Effector memory CD8-positive, alpha-beta T cell (primary cell): ENCODE data around the gene KRTAP9-7.
A peak's percentile ranks its signal among the peaks of the same experiment; 100 is the strongest.

Experiments used
- ATAC-seq: fragments of 150-1000 bp; cut with Tn5 transposase; replicated peaks from 2 replicates; pipeline ENCODE4 v1.10.0; 2021; ENCODE audit warnings: mild to moderate bottlenecking, moderate library complexity
- DNase-seq, 3 experiments: peaks; one replicate each; pipeline ENCODE4 v3.0.0; 2021
- H3K27ac Mint-ChIP-seq, 2 donors: one replicate each; pipeline ENCODE4 v1.8.0; 2022; ENCODE audit warnings: mild to moderate bottlenecking in 2 of 2, mixed read lengths in 2 of 2, moderate library complexity in 2 of 2
- H3K27me3 Mint-ChIP-seq, 2 donors: one replicate each; pipeline ENCODE4 v1.8.0; 2022; ENCODE audit warnings: mixed read lengths in 2 of 2
- H3K36me3 Mint-ChIP-seq: one replicate; pipeline ENCODE4 v1.8.0; 2022; ENCODE audit warnings: mild to moderate bottlenecking, moderate library complexity, mixed read lengths; ENCODE audit not compliant: insufficient read depth
- H3K4me1 Mint-ChIP-seq, 2 donors: one replicate each; pipeline ENCODE4 v1.8.0; 2022; ENCODE audit warnings: low read depth in 2 of 2, mixed read lengths in 2 of 2
- H3K4me3 Mint-ChIP-seq, 2 donors: one replicate each; pipeline ENCODE4 v1.8.0; 2022; ENCODE audit warnings: mild to moderate bottlenecking in 2 of 2, mixed read lengths in 2 of 2, moderate library complexity in 2 of 2
- H3K9me3 Mint-ChIP-seq, 2 donors: one replicate each; pipeline ENCODE4 v1.8.0; 2022; ENCODE audit warnings: mixed read lengths in 2 of 2

KRTAP9-7 gene

DNA sequence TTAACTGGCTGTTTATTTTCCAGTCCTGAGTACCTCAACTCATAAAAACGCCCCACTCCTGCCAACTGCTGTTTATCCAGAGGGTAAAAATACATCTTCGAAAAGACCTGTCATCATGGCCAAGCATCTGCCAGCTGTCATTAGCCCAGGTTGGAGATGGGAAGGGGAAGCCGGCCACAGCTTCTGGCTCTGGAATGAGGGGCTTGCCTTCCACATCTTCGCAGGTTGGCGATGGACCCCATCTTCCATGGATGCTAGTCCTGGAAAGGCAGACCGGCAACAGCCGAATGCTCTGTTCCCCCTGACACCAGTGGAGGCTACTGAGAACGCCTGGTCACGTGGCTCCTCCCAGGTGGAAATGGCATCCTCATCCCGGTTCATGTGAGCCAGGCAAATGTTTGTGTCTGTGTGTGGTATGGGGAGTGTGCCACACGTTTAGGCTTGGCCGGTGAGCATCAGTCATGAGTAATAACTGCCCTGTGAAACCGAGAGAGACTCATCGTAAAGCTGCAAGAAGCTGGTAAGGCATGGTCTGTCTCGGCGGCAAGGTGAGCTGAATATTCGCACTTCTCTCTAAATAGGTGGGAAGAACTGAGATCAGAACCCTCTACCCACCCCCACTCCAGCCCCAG, 40.4 kb downstream of the KRTAP9-7 start:
- H3K9me3 Mint-ChIP-seq = no peaks in the 10 kb centered on the region
- no peak overlapping the region for H3K27ac Mint-ChIP-seq

DNA sequence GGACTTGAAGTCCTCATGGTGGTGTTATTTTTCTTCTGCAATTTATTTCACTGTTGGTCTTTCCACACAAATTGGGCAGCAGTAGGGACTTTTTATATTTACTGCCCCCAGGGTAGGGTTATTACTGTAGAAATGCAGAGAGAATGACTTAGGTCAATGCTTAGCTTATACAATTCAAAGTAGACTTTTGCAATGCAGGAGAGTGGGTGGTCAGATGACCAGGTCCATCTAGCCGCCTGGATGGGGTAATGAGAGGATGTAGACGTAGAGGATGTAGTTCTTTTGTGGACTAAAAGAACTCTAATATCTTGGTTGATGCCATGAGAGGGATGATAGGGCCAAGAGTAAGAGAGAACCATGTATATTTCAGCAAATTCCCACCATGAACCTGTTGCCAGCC, 42.7 kb downstream of the KRTAP9-7 start:
- ATAC-seq (no peak), DNase-seq (no peak)
- Mint-ChIP-seq H3K27ac (no peak overlapping the region), H3K36me3 (peaks cover 4% of the 10 kb centered on the region), H3K4me3 (no peak overlapping the region), H3K27me3 (peaks cover 11 to 12% of the 10 kb centered on the region in 2 donors), H3K4me1 (peaks cover 5 to 7% of the 10 kb centered on the region in 2 donors), H3K9me3 (no peaks in the 10 kb centered on the region)

More for the DNA sequence above, 40.4 kb downstream of the KRTAP9-7 start:
- DNase-seq = no peak
- no peak for ATAC-seq
- Mint-ChIP-seq H3K27me3 (peaks cover 11 to 12% of the 10 kb centered on the region in 2 donors), H3K4me3 (no peak overlapping the region), H3K36me3 (no peaks in the 10 kb centered on the region), H3K4me1 (peaks cover 7 to 13% of the 10 kb centered on the region in 2 donors)

- H3K4me1 Mint-ChIP-seq = peaks cover 8 to 35% of the 10 kb centered on the region in 2 donors
- H3K27me3 Mint-ChIP-seq = no peaks in the 10 kb centered on the region
- DNase-seq = peak in 2 of 3 experiments; percentile 24
- ATAC-seq = peak; percentile 63
- no peaks in the 10 kb centered on the region for H3K9me3 Mint-ChIP-seq
- H3K27ac Mint-ChIP-seq = peak overlapping the region; percentile 57 to 81
- peaks cover 4% of the 10 kb centered on the region for H3K36me3 Mint-ChIP-seq
- no peak overlapping the region for H3K4me3 Mint-ChIP-seq
Measured at GRCh38 chr17:41322094-41322902, 46.8 kb downstream of the KRTAP9-7 start.

- peaks cover 8 to 38% of the 10 kb centered on the region in 2 donors for H3K4me1 Mint-ChIP-seq
- H3K9me3 Mint-ChIP-seq = no peaks in the 10 kb centered on the region
- peaks cover 4% of the 10 kb centered on the region for H3K36me3 Mint-ChIP-seq
- peak overlapping the region; percentile 81 to 84 for H3K27ac Mint-ChIP-seq
- ATAC-seq = no peak
- no peak for DNase-seq
- H3K4me3 Mint-ChIP-seq = no peak overlapping the region
- H3K27me3 Mint-ChIP-seq = no peaks in the 10 kb centered on the region
Measured at GRCh38 chr17:41322903-41323895, 47.7 kb downstream of the KRTAP9-7 start.

GRCh38 chr17:41324180-41325075, 48.9 kb downstream of the KRTAP9-7 start:
- H3K27ac Mint-ChIP-seq = peak overlapping the region; percentile 81 to 84
- no peak overlapping the region for H3K4me3 Mint-ChIP-seq
- H3K36me3 Mint-ChIP-seq = peaks cover 4% of the 10 kb centered on the region
- no peak for DNase-seq
- peaks cover 13 to 44% of the 10 kb centered on the region in 2 donors for H3K4me1 Mint-ChIP-seq
- no peaks in the 10 kb centered on the region for H3K27me3 Mint-ChIP-seq
- H3K9me3 Mint-ChIP-seq = no peaks in the 10 kb centered on the region
- ATAC-seq = no peak

GRCh38 chr17:41325126-41325525, 49.6 kb downstream of the KRTAP9-7 start:
- peaks cover 4% of the 10 kb centered on the region for H3K36me3 Mint-ChIP-seq
- peaks cover 13 to 44% of the 10 kb centered on the region in 2 donors for H3K4me1 Mint-ChIP-seq
- no peak for DNase-seq
- no peak for ATAC-seq
- peak overlapping the region; percentile 81 to 84 for H3K27ac Mint-ChIP-seq
- H3K9me3 Mint-ChIP-seq = no peaks in the 10 kb centered on the region
- no peaks in the 10 kb centered on the region for H3K27me3 Mint-ChIP-seq
- H3K4me3 Mint-ChIP-seq = no peak overlapping the region

DNA sequence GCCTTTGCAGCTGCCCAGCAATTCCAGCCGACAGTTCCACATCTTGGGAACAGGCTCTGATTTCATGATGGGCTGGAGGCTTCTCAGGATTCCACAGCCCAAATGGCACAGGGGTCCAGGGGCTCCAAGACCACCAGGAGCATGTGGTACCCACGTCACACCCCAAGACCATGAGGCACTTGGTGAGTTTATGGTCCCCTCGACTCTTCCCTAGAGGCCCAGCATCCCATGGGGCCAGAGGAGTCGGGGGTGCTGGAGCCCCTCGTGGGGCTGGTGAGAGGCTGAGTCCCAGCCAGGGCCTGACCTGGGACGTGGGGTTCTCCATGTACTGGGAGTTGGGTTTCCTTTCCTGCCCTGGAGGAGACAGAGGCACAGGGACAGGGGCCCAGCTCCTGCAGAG, 50.1 kb downstream of the KRTAP9-7 start:
- no peaks in the 10 kb centered on the region for H3K27me3 Mint-ChIP-seq
- H3K4me1 Mint-ChIP-seq = peaks cover 13 to 44% of the 10 kb centered on the region in 2 donors
- H3K27ac Mint-ChIP-seq = peak overlapping the region; percentile 6 to 80
- no peaks in the 10 kb centered on the region for H3K9me3 Mint-ChIP-seq
- ATAC-seq (no peak), DNase-seq (no peak)
- H3K4me3 Mint-ChIP-seq = peak overlapping the region in 1 of 2 donors; percentile 8
- peaks cover 4% of the 10 kb centered on the region for H3K36me3 Mint-ChIP-seq
